GM12872 (cell line): ENCODE measurements around the gene SLC34A3.
A peak's percentile ranks its signal among the peaks of the same experiment; 100 is the strongest.

Experiments used
- TF ChIP-seq, protein P1 (sequence below): IDR thresholded peaks from 3 replicates; pipeline ENCODE4 v1.5.1; 2011; ENCODE audit warnings: low read depth, mild to moderate bottlenecking, low read length, moderate library complexity; ENCODE audit not compliant: insufficient read depth

SLC34A3 gene

DNA sequence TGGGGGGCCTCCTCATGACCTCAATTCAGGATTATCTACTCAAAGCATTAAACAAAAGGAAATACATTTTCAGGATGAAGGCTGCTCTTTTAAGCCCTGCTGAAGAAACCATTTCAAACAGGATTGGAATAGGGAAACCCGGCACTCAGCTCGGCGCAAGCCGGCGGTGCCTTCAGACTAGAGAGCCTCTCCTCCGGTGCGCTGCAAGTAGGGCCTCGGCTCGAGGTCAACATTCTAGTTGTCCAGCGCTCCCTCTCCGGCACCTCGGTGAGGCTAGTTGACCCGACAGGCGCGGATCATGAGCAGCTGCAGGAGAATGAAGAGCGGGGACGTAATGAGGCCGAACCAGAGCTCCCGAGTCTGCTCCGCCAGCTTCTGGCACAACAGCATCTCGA lies 26.0 kb upstream of the SLC34A3 start:
- TF ChIP-seq, protein P1, sequence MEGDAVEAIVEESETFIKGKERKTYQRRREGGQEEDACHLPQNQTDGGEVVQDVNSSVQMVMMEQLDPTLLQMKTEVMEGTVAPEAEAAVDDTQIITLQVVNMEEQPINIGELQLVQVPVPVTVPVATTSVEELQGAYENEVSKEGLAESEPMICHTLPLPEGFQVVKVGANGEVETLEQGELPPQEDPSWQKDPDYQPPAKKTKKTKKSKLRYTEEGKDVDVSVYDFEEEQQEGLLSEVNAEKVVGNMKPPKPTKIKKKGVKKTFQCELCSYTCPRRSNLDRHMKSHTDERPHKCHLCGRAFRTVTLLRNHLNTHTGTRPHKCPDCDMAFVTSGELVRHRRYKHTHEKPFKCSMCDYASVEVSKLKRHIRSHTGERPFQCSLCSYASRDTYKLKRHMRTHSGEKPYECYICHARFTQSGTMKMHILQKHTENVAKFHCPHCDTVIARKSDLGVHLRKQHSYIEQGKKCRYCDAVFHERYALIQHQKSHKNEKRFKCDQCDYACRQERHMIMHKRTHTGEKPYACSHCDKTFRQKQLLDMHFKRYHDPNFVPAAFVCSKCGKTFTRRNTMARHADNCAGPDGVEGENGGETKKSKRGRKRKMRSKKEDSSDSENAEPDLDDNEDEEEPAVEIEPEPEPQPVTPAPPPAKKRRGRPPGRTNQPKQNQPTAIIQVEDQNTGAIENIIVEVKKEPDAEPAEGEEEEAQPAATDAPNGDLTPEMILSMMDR = no peak

DNA sequence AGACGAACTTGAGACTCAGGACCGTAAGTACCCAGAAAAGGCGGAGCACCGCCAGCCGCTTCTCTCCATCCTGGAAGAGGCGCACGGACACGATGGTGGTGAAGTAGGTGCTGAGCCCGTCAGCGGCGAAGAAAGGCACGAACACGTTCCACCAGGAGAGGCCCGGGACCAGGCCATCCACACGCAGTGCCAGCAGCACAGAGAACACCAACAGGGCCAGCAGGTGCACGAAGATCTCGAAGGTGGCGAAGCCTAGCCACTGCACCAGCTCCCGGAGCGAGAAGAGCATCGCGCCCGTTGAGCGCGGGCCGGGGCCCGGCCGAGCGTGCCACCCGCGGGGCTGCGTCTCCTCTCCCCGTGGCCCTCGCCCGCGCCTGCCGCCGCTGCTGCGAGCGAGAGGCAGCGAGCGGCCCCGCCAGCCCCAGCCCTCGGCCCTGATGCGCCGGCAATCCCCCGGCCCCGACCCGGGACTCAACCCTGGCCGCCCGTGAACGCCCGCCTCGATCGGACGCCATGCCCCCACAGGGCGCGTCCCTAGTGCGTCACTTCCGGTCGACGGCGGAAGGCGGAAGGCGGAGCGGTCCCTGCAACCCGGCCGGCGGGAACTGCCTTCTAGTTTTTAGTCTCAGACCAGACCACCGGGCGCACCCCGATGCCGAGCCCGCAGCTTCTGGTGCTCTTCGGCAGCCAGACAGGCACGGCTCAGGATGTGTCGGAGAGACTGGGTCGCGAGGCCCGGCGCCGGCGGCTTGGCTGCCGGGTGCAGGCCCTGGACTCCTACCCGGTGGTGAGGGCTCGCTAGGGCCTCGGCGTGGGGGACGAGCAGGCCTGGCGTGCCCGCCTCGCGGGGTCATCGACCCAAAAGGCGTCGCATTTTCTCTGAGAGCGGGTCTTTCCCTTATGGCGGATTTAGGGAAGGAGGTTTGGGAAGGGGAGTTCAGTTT lies 25.3 kb upstream of the SLC34A3 start, which contains the start of the genes NDOR1 and TMEM203:
Gene NDOR1, plus strand, starts transcription at position 575 of the 944 bp plus-strand sequence. Its CDS starts 78 bp downstream, at position 653.
Gene TMEM203, minus strand, starts transcription at position 523 of the 944 bp plus-strand sequence. Its CDS starts 234 bp downstream, at position 289.
- TF ChIP-seq, protein P1 = no peak

DNA sequence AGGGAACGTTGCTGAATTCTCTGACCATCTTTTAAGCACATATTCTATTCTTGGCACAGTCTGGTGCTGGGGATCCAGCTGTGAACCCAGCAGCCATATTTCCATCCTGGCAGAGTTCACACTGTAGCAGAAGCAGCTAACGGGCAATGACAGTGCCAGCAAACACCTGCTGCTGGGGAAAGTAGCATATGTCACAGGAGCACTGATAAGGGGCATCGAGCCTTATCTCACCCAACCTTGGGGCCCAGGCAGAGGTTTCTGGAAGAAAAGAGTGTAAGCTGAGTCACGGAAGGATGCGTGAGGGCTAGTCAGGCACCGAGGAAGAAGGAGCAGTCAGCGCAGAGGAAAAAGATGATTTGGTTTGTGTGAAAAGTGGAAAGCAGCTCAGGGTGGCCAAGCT lies 24.1 kb upstream of the SLC34A3 start:
- TF ChIP-seq, protein P1 = no peak

DNA sequence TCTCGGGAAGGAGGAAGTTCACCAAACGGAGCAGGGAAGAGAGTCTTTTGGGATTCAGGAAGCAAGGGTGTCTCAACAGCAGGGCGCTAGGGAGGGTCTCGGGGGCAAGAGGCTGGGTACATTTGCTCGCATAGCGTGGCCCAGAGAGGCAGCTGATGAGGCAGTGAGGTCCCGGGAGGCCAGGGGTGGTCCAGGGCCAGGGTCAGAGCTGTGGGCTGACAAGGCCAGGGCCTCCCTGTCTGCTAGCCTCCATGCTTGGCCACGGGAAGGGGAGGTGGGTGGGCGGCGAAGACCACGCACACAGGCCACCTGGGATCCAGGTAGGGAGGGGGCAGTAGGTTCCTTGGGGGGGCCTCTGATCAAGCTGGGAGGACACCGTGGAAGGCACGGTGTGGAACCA lies 19.2 kb upstream of the SLC34A3 start:
- TF ChIP-seq, protein P1 = no peak

DNA sequence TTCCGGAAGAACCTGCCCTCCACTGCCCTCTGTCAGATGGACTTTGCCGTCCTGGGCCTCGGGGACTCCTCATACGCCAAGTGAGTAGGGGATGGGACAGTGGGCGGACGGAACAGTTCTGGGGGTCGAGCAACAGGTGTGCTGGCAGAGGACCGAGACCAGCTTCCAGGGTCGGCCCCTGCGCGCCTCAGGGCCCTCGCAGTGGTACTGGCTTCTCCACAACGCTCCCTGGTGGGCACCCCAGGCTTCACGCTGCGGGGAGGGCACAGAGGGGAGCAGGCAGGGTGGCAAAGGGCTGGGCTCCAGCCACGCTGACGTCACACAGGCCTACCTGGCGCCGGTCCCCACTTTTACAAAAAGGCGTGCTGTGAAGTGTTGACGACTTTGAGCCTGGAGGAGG lies 18.2 kb upstream of the SLC34A3 start:
- TF ChIP-seq, protein P1 = no peak

DNA sequence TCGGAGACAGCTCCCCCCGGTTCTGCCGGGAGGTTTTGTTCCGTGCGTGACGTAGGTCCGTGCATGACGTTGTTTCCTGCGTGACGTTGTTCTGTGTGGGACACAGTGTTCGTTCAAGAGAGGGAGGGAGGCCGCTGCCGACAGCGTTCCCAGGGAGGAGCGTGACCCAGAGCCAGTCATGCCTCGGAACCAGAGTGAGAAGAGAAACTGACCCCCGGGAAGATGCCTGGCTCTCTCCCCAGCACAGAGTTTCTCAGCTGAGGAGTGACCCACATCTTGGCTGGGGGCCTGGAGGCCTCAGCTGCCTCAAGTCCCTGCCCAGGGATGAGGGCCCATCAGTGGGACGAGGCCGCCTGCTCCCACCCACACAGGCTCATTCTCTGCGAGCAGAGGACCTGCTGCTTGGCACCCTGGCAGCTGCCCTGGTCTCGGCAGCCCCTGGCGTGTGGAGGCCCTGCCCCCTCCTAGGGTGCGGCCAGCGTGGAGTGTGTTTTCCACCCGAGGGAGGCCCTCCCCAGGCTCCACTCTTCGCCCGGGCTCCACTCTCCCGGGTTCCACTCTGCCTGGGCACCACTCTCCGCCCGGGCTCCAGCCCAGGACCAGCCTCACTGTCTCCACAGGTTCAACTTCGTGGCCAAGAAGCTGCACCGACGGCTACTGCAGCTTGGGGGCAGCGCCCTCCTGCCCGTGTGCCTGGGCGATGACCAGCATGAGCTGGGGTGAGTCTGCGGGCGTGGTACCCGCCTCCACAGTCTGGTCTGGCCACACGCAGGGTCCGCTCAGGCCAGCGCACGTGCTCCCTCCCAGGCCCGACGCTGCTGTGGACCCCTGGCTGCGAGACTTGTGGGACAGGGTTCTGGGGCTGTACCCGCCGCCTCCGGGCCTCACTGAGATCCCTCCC lies 17.3 kb upstream of the SLC34A3 start:
- TF ChIP-seq, protein P1 = 0 out of 3 replicates have a peak, but pooled peaks have one; percentile 15

DNA sequence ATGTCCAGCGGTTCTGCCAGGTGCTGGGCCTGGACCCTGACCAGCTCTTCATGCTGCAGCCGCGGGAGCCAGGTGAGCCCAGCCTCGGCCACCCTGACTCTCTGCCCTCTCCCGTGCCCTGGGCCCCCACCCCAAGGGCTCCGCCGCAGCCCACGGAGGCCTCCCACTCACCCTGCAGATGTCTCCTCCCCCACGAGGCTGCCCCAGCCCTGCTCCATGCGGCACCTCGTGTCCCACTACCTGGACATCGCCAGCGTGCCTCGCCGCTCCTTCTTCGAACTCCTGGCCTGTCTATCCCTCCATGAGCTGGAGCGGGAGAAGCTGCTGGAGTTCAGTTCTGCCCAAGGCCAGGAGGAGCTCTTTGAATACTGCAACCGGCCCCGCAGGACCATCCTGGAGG lies 16.1 kb upstream of the SLC34A3 start:
- TF ChIP-seq, protein P1 = no peak
